Astrocyte of the spinal cord (primary cell): Measurements from ENCODE around the gene DPYSL3.
A peak's percentile ranks its signal among the peaks of the same experiment; 100 is the strongest.

Experiments
- DNase-seq: peaks from one replicate; pipeline ENCODE4 v3.0.0; 2011; ENCODE audit warnings: low read depth, low spot score
- H3K4me3 ChIP-seq: 2 replicates; pipeline ENCODE4 v1.5.1; 2011; ENCODE audit warnings: low read depth, mild to moderate bottlenecking, low read length, moderate library complexity
- in situ Hi-C: cut with HindIII; loops from 2 replicates; pipeline ENCODE4 v1.10.0; 2017; ENCODE audit warnings: low sequenced_read_pairs
- TF ChIP-seq, protein P1 (sequence below): IDR thresholded peaks from 2 replicates; pipeline ENCODE4 v1.5.1; 2012; ENCODE audit warnings: low read depth, mild to moderate bottlenecking, low read length, inconsistent platforms

The DPYSL3 gene

DNA sequence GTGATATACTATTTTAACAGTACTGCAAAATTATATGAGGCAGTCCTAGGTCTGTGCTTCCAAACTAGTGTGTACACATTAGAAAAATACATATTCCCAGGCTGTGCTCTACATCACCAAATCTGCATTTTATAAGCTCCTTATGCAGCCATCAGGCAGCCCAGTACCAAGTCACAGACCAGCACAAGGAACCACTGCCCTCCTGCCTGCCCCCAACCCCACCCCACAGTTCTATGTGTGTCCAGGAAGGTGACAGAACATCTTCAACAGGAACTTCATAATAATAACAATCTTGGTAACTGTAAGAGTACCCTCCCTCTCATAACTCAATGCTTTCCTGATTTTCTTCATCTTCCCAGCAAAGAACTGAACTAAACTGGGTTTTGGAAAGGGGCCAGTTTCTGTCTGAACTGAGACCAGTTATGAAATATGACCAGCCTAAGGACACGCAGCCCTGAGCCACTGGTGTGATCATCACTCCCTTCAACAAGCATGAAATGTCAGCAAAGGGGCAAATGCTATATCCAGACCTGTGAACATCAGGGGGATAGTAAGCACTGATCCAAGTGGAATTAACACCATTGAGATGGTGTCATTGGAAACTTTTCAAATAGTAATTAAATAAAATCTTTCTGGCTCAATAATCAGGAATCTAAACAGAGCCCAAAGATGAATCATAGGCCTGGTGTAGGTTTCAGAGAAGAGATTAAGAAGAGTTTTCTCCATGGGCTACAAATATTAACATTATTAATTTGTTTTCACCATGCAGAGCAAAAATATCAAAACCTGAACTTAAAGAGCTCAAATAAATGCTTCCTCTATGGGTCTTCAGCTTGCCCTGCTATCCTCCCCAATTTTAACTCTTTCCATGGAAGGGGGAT, 82.1 kb downstream of the DPYSL3 start:
- no peak overlapping the region for H3K4me3 ChIP-seq
- in situ Hi-C loops = no loop called here
- DNase-seq = no peak
- TF ChIP-seq, protein P1, sequence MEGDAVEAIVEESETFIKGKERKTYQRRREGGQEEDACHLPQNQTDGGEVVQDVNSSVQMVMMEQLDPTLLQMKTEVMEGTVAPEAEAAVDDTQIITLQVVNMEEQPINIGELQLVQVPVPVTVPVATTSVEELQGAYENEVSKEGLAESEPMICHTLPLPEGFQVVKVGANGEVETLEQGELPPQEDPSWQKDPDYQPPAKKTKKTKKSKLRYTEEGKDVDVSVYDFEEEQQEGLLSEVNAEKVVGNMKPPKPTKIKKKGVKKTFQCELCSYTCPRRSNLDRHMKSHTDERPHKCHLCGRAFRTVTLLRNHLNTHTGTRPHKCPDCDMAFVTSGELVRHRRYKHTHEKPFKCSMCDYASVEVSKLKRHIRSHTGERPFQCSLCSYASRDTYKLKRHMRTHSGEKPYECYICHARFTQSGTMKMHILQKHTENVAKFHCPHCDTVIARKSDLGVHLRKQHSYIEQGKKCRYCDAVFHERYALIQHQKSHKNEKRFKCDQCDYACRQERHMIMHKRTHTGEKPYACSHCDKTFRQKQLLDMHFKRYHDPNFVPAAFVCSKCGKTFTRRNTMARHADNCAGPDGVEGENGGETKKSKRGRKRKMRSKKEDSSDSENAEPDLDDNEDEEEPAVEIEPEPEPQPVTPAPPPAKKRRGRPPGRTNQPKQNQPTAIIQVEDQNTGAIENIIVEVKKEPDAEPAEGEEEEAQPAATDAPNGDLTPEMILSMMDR = no peak

DNA sequence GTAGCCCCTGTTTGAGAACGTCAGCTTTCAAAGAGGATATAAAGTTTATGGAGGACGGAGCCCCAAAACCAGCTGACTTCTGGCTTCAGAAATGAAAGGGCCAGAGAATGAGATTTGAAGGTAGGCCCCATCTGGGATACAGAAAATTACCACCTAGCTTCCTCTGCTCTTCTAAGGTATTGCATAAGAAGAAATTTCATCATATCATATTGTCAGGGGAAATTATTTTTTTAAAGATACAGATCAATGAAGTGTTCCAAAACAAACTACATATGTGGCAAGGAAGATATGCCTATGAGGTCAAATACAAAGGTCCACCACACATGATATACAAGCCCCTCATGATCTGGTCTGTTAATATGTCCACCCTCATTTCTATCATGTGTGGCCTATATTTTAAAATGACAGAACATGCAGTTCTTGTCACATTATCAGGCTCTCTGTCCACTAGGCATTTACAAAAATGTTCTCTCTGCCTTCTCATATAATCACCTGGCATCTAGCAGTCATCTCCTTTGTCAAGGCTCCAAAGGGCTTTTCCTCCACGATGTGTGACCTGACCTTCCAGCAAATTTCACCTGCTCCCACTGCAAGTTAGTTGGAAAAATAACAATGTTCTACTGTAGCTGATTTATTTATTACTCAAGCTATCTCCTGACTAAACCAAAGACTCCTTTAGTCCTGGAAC, 83.1 kb downstream of the DPYSL3 start:
- TF ChIP-seq, protein P1 = no peak
- no peak overlapping the region for H3K4me3 ChIP-seq
- in situ Hi-C loops = no loop called here
- DNase-seq = no peak

DNA sequence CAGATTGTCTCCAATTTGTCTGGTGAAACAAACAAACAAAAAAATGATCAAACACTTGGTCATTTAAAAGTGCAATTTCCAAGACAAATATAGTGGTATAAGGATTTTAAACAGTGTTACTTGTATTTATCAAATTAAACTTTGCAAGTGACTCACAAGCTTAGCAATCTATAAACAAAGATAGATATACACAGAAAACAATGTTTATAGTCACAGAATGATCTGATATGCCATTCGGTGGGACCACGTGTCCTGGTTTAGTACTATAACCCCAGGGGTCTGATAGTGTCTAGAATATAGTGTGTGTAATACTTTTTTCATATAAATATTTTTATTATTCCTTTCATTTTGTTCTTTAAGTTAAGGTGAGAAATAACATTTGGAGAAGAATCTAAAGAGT, 91.3 kb downstream of the DPYSL3 start:
- TF ChIP-seq, protein P1 = no peak
- in situ Hi-C loops = no loop called here
- no peak for DNase-seq

DNA sequence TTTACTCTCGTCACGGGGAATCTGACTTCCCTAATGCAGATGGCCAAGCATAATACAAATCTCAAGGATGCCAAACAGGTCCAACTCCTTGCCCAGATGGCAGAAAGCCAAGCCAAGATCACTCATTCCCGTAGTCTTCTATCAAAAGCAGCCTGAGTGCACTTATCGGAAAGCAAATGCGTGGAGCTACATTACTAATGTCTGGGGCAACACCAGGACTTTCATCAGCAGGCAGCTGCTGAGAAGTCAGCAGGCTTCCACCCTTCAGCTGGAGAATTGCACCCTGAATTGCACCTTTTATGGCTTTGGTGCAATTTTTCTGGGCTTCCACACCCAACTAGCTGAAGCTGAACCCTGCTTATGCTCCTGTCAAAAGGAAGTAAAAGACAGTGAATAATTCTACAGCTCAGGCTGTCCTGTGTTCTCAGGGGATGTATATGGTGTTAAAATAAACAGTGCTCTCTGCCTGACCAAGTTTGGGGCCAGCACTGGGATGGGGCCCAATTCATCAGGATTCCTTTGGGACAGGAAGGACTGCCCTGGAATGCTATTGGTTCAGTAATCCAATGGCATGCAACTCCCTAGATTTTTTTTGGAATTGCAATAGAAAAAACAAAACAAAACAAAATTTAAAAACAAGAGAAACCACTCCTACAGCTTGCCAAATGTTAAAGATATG, 92.6 kb downstream of the DPYSL3 start:
- in situ Hi-C loops = no loop called here
- TF ChIP-seq, protein P1 = no peak
- no peak overlapping the region for H3K4me3 ChIP-seq
- peak; percentile 95 for DNase-seq

More for the DNA sequence above, 91.3 kb downstream of the DPYSL3 start:
- no peak overlapping the region for H3K4me3 ChIP-seq

DNA sequence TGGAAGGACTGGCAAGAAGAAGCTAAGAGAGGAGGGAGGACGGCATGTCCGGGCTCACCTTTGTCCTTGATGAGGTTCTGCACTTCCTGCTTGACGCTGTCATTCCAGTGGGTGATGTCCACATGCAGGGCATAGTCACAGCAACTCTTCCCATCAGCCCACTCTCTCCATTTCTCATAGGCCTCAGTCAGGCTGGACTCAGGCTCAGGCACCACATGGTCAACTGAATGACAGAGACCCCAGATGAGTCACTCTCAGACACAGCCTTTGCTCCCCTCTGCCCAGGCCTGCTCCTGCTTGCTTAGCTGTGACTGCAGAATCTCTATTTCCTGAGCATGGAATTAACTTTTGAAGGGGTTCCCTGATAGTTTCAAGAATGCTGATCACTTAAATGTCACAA, 94.2 kb downstream of the DPYSL3 start:
- DNase-seq = no peak
- TF ChIP-seq, protein P1 = no peak
- H3K4me3 ChIP-seq = no peak overlapping the region
- in situ Hi-C loops = no loop called here

DNA sequence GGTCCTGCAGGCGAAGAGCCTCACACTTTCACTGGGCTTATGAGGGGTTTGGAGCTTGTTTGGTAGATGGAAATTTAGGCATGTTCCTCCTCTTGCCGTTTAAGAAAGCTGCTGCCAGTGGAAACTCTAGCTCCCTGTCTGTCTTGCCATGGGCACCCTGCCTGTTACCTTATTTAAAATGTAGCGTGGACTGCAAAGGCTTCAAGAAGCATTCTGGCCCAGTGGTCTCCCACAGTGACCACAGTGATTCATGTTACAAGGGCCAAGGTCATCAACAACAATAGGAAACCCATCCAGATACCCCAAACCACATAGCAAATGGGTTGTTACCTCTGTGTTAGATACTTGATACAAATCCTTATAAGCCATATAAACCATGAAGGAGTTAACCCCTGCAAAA, 96.6 kb downstream of the DPYSL3 start:
- peak; percentile 66 for DNase-seq
- in situ Hi-C loops = no loop called here
- no peak overlapping the region for H3K4me3 ChIP-seq
- TF ChIP-seq, protein P1 = no peak
